ENCODE measurements around the gene ITGAE.
A peak's percentile ranks its signal among the peaks of the same experiment; 100 is the strongest.

Gene ITGAE

GRCh38 chr17:3815925-3816324 is 14.9 kb upstream of the ITGAE start:
- DNase-seq (ENCODE audit: low read depth) = no peak
- TF ChIP-seq, protein P1, sequence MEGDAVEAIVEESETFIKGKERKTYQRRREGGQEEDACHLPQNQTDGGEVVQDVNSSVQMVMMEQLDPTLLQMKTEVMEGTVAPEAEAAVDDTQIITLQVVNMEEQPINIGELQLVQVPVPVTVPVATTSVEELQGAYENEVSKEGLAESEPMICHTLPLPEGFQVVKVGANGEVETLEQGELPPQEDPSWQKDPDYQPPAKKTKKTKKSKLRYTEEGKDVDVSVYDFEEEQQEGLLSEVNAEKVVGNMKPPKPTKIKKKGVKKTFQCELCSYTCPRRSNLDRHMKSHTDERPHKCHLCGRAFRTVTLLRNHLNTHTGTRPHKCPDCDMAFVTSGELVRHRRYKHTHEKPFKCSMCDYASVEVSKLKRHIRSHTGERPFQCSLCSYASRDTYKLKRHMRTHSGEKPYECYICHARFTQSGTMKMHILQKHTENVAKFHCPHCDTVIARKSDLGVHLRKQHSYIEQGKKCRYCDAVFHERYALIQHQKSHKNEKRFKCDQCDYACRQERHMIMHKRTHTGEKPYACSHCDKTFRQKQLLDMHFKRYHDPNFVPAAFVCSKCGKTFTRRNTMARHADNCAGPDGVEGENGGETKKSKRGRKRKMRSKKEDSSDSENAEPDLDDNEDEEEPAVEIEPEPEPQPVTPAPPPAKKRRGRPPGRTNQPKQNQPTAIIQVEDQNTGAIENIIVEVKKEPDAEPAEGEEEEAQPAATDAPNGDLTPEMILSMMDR (conservative IDR thresholded peaks at IDR 0.05; ENCODE audit: low read depth, low read length) = peak; percentile 38
- no peak overlapping the region for H3K4me3 ChIP-seq (ENCODE audit: low read depth, low read length)

DNA sequence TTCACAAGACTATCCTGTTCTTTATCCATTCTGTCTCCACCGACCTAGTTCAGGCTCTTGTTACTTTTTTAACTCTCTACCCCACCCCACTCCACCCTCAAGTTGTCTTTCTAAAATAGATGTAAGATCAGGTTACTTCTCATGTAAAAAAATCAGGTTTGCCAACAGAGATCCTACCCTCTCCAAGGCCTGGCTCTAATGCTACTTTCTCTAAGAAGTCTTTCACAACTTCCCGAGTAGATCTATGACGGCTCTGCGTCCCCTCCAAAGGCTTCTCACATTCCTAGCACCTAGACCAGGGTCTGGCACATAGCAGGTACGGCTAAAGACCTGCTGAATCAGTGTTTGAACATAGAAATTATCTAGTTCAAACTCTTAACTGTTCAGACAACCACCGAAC is 14.1 kb upstream of the ITGAE start:
- no peak overlapping the region for H3K4me3 ChIP-seq (ENCODE audit: low read depth, low read length)
- TF ChIP-seq, protein P1 (conservative IDR thresholded peaks at IDR 0.05; ENCODE audit: low read depth, low read length) = no peak

DNA sequence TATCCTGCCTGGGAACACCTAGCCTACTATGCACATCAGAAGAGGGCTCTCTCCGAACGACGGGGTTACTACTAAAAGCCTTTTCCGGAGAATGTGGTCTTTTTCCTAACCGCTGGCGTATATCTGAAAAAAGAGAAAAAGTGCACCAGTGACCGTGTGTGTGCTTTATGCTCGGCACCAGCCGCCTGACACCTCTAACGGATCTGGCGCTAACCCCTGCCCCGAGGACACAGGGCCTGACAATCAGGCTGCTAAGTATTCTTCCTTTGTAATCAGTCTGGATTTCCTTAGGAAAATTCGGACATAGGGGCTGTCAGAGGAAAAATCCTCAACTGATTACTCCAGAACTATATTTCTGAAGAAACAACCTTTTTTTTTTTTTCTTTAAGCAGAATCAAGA is 13.4 kb upstream of the ITGAE start:
- TF ChIP-seq, protein P1 (conservative IDR thresholded peaks at IDR 0.05; ENCODE audit: low read depth, low read length) = no peak
- no peak overlapping the region for H3K4me3 ChIP-seq (ENCODE audit: low read depth, low read length)
- DNase-seq (ENCODE audit: low read depth) = no peak

More for the DNA sequence above, 14.1 kb upstream of the ITGAE start:
- DNase-seq (ENCODE audit: low read depth) = no peak

DNA sequence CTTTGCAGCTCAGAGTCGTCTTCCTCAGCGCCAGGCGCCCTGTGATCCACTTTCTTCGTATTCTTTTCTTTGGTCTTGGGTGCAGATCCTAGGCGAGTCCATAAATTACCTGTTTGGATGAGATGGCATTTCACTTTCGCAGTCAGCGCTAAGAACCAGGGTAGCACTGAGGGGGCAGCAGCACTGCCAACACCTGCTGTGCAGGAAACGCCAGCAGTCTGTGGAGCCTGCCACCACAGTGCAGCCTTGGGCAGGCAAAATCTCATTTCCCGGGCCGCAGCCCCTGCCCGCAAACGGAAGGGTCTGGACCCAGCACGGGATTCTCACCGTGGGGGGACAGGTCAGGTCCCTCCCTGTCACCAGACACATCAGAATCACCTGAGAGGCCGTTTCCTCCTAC is 12.2 kb upstream of the ITGAE start:
- H3K4me3 ChIP-seq (ENCODE audit: low read depth, low read length) = no peak overlapping the region
- TF ChIP-seq, protein P1 (conservative IDR thresholded peaks at IDR 0.05; ENCODE audit: low read depth, low read length) = no peak
- no peak for DNase-seq (ENCODE audit: low read depth)

DNA sequence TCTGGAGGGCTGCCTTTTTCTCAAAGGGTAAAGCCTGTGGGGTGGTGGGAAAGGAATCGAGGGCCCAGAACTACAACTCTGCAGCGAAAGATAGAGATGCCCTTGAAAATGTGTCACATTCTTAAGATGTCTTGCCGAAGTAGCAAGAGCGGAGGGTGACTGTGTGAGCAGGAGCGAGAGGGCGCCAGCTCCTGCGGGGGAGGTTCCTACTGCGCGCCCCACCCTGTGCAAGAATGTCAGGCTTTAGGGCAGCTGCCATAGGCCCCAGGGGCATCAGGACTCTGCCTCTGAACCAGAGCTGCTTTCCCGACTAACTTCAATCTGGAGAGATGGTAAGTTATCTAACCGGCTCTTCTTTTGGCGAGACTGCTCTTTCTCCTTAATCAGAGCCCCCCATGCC is 11.8 kb upstream of the ITGAE start:
- no peak overlapping the region for H3K4me3 ChIP-seq (ENCODE audit: low read depth, low read length)
- no peak for DNase-seq (ENCODE audit: low read depth)
- TF ChIP-seq, protein P1 (conservative IDR thresholded peaks at IDR 0.05; ENCODE audit: low read depth, low read length) = no peak

DNA sequence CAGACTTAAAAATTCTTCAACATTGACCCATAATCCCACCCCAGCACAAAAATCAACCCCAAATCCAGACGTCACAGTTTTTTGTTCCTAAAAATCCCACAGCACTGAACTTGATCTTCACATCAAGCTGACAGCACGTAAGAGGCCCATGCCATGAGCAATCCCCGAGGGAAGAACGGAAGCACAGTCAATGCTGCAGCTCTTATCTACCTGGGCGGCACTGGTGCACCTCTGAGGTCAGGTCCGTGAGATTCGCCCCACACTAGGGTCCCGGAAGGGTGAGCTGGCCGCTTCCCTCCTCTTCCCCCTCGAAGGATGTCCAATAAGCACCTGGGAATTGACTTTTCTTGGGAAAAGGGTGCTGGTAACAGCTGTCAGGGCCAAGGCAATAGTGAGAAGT is 11.3 kb upstream of the ITGAE start:
- no peak for DNase-seq (ENCODE audit: low read depth)
- TF ChIP-seq, protein P1 (conservative IDR thresholded peaks at IDR 0.05; ENCODE audit: low read depth, low read length) = no peak
- H3K4me3 ChIP-seq (ENCODE audit: low read depth, low read length) = no peak overlapping the region

DNA sequence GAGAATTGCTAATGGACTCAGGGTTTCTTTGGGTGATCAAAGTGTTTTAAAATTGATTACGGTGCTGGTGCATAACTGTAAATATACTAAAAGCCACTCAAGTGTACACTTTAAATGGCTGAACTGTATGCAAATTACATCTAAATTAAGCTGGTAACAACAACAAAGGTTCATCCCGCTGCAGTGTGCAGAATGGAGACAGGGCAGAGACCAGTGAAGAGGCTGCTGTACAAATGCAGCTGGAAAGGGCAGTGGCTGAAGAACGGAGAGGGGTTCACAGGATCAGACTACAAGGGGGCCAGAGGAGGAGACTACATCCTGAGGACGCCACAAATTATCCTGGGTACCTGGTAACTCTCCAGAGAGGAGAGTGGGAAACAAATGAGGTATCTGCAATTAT is 9.0 kb upstream of the ITGAE start:
- DNase-seq (ENCODE audit: low read depth) = no peak
- TF ChIP-seq, protein P1 (conservative IDR thresholded peaks at IDR 0.05; ENCODE audit: low read depth, low read length) = no peak
- H3K4me3 ChIP-seq (ENCODE audit: low read depth, low read length) = no peak overlapping the region

Data from choroid plexus epithelial cell (primary cell).